ENCODE data around the gene UBE2D4. TPM values are rescaled to one million over a fixed set of nuclear protein-coding genes. Genes with fewer than 3 reads are reported as not detected.

The UBE2D4 gene
- total RNA-seq, 1 donor from 2014 or later: 21.3 TPM

- H3K9me3 ChIP-seq: no peaks in the 10 kb centered on the region
- no peaks in the 10 kb centered on the region for H3K36me3 ChIP-seq
- DNase-seq: no peak
- H3K27me3 ChIP-seq (ENCODE audit: low read depth): no peaks in the 10 kb centered on the region
- TF ChIP-seq CTCF (IDR thresholded peaks at IDR 0.05): no peak
- intact Hi-C loops (cut with DNase I): no loop called here
- no peak overlapping the region for H3K27ac ChIP-seq
- no peak overlapping the region for H3K4me3 ChIP-seq
- ATAC-seq: no peak
- H3K4me1 ChIP-seq: peaks cover 10% of the 10 kb centered on the region
Measured at GRCh38 chr7:43931346-43931745, 5.1 kb downstream of the UBE2D4 start.

- intact Hi-C loops (cut with DNase I): no loop called here
- H3K27ac ChIP-seq: no peak overlapping the region
- peaks cover 10% of the 10 kb centered on the region for H3K4me1 ChIP-seq
- no peak for DNase-seq
- no peak for TF ChIP-seq CTCF (IDR thresholded peaks at IDR 0.05)
- H3K9me3 ChIP-seq: no peaks in the 10 kb centered on the region
- no peak overlapping the region for H3K4me3 ChIP-seq
- H3K36me3 ChIP-seq: no peaks in the 10 kb centered on the region
- H3K27me3 ChIP-seq (ENCODE audit: low read depth): no peaks in the 10 kb centered on the region
- no peak for ATAC-seq
Measured at GRCh38 chr7:43933902-43934560, 7.8 kb downstream of the UBE2D4 start.

GRCh38 chr7:43937444-43937843 is 11.2 kb downstream of the UBE2D4 start:
- Histone ChIP-seq H3K27ac (no peak overlapping the region), H3K9me3 (no peaks in the 10 kb centered on the region), H3K4me3 (no peak overlapping the region), H3K27me3 (ENCODE audit: low read depth) (no peaks in the 10 kb centered on the region), H3K4me1 (peaks cover 10% of the 10 kb centered on the region), H3K36me3 (no peaks in the 10 kb centered on the region)
- DNase-seq (no peak), ATAC-seq (no peak)
- TF ChIP-seq CTCF (IDR thresholded peaks at IDR 0.05): no peak
- intact Hi-C loops (cut with DNase I): no loop called here

- H3K27ac ChIP-seq: no peak overlapping the region
- intact Hi-C loops (cut with DNase I): no loop called here
- no peaks in the 10 kb centered on the region for H3K9me3 ChIP-seq
- ATAC-seq (no peak), DNase-seq (no peak)
- peaks cover 10% of the 10 kb centered on the region for H3K4me1 ChIP-seq
- no peak for TF ChIP-seq CTCF (IDR thresholded peaks at IDR 0.05)
- no peaks in the 10 kb centered on the region for H3K27me3 ChIP-seq (ENCODE audit: low read depth)
- H3K4me3 ChIP-seq: no peak overlapping the region
- peaks cover 7% of the 10 kb centered on the region for H3K36me3 ChIP-seq
Measured at GRCh38 chr7:43938892-43939482, 12.8 kb downstream of the UBE2D4 start.

GRCh38 chr7:43942250-43942649 is 16.0 kb downstream of the UBE2D4 start:
- intact Hi-C loops (cut with DNase I): no loop called here
- no peaks in the 10 kb centered on the region for H3K9me3 ChIP-seq
- no peak overlapping the region for H3K27ac ChIP-seq
- H3K4me3 ChIP-seq: no peak overlapping the region
- peaks cover 7% of the 10 kb centered on the region for H3K4me1 ChIP-seq
- DNase-seq (no peak), ATAC-seq (no peak)
- H3K27me3 ChIP-seq (ENCODE audit: low read depth): no peaks in the 10 kb centered on the region
- TF ChIP-seq CTCF (IDR thresholded peaks at IDR 0.05): no peak
- peaks cover 8% of the 10 kb centered on the region for H3K36me3 ChIP-seq
